ENCODE data around the gene PFKFB2.

The PFKFB2 gene

DNA sequence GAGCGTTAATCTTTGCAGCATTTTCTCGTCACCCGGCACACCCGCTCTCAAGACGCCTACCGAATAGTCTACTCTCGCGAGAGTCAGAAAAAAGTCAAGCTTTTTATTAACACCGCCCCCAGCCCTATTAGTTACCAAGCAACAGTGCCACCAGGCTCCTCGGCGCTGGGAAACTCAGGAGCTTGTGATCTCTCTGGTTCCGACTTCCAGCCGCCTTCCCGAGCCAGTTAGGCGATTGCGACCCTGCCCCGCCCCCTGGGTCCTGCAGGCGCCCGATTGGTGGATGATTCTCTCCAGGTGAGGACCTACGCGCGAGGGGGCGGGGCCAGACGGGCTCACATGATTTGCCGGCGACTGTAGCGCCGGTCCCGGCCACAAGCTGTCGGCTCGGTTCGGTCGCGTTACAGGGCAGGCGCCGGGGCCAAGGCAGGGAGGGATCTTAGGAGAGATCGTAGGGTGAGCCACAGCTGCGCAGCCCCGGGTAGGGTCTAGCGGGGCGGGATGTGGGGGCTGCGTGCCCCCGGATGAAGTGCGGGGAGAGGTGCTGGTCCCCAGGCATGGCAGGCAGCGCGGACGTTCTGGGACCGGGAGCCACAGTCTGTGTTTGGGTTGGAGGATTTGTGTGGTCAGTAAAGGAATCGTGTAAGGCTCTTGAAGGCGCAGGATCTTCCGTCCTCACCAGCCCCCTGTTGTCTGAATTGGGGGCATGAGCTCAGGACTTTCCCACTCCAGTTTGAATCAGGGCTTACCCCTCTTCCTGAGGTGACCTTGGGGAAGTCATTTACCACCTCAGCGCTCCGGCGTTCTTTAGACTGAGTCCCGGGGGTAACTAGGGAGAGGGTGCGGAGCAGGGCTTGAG is at the start of gene PFKFB2:
TSS of gene PFKFB2 (plus strand) at position 365 of the 859 bp plus-strand sequence. CDS start 1,443 bp downstream, outside the sequence.
- DNase-seq = peak; percentile 99

DNA sequence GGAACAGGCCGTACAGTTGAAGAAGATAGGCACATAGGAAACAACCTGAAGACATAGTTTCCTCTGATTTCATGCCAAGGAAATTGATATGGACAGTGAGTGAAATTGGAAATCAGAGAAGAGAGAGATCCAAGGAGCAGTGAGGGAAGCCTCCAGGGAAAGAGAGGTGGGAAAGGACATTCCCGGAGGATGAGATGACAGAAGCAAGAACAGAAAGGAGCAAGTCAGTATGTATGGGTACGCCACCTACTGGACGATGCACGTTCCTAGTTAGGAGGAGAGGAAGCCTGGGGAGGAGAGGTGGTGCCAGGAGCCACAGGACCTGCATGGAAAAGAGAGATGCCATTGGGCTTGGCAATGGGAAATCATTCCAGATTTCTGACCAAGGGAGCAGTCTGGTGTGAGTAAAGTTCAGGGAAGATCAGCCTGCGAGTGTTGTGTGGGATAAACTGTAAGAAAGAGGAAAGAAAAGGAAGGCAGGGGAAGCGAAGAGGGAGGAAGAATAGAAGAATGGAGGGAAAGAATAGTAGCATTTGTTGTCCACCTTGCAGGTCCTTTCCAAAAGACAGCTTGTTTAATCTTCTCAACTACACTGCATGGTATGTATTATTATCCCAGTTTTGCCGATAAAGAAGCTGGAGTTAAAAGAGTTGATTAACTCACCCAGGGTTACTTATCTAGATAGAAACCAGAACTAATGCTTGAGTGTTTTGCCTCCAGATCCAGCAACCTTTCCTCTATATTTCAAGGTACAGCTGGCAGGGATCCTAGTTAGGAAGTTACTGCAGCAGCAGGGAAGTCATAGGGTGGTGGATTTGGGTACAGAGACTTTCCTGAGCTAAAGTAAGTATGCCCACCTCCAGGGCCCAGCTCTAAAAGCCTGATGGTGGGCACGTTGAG is 47.9 kb upstream of the PFKFB2 start:
- peak; percentile 59 to 67 for DNase-seq

DNA sequence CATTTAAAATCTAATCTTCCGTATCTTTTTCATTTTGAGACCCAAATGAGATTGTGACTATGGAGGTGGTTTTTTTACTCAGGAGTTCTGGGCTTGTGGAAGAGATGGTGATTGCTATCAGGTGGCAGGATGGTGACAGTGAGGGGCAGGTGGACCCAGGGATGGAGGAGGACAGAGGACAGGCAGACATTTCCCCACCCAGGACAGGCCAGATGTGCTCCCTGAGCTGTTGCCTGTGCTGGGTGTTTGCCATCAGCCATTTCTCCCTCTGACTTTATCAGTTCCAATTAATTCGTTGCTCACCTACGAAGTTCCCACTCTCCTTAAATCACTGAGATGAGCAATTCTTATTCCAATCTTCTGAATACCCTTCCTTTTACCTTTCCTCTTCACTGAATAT is 47.0 kb upstream of the PFKFB2 start:
- DNase-seq = no peak

DNA sequence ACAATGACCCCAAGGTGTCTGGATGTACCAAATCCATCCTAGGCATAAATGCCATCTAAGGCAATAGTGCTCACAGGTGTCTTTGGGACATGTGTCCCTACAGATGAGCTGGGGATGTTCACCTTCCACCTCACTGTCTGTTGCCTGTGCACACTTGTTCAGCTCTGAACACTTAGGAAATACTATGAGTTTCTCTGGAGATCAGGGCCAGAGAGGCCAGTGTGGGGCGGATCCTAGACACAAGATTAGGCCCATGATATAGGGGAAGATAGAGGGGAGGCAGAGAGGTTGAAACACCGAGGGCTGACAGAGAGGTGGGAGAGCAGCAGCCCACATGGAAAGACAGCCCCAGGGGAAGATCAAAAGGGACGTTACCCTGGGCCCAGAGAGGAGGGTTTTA is 46.2 kb upstream of the PFKFB2 start:
- DNase-seq = no peak

DNA sequence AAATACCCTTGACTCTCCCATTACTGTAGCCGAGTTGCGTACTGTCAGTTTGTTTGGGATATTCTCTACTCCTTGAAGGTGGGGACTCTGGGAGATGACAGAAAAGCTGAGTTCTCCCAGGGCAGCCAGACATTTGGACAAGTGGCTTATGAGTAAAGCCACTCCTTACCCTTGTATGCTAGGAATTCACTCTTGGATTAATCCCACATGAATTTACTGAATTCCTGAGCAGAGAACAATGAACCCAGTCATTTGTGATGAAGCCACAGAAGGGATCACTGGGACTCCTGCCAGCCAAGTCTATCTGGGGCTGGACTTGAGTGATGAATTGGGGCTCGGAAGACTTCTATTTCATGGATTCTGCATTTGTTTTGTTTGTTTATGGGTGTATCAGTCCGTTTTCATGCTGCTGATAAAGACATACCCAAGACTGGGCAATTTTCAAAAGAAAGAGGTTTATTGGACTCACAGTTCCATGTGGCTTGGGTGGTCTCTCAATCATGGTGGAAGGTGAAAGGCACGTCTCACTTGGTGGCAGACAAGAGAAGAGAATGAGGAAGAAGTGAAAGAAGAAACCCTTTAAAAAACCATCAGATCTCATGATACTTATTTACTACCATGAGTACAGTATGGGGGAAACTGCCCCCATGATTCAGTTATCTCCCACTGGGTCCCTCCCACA is 45.6 kb upstream of the PFKFB2 start:
- peak in 1 of 2 experiments; percentile 25 for DNase-seq

DNA sequence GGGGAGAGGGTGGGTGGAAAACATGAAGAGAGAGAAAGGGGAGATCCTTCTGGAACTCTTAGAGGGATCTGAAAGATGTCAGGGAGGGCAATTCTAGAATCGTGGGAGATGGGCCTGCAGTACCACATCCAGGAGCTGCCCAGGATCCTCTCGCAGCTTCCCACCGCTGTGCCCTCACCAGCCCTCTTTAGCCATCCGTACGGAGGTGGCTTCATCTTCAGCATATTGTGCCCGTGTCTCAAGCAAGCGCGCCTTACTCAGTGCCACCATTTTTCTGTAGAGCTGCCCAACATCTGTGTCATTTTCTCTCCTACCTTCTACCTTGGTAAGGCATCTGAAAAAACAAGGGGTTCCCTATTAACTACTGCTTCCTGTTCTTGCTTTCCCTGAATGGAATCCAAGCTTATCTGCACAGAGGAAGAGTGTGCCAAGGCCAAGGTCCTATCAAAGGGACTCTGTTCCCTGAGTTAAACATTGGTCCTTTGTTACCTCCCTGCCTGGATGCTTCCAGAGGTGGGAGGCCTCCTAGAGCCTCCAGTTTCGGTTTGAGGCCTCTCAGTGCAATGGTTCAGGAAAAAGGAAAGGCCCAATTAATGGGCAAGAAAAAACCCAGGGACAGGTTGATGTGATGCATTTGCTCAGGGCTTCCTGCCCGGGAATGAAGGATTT is 43.8 kb upstream of the PFKFB2 start:
- DNase-seq = no peak

DNA sequence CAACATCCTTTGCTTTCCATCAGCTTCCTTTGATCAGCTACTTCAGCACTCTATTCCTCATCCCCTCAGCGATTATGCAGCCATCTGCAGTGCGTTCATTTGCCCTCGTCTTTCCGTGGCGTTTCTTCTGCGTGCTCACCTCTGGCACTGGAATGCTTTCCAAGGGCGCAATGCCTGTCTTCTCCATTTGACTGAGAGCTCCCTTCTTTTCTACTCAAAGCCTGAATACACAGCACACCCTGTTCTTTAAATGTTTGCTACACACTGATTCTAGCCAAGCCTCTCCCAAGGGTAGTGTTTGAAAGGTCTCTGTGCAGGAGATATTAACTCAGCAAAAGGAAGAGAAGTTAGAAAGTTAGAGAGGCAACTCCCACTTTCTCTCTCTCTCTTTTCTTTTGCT is 43.1 kb upstream of the PFKFB2 start:
- DNase-seq = no peak

DNA sequence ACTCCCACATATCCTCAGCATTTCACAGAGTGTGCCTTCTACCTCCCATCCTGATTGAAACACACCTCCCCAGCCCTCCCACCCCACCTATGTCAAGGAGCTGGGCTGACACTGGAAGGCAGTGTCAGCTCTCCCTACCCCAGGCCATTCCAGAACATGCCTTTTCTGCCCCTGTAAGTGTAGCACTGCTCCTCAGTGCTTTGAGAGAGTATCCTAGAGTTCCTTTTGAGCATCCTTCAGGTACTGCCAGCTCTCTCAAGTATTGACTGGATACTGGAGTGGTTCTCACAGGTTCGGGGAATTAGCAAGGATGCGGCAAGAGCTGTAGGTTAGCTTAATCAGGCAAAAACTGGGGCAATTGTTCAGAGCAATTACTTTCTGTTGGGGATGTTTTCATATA is 42.3 kb upstream of the PFKFB2 start:
- no peak for DNase-seq

DNA sequence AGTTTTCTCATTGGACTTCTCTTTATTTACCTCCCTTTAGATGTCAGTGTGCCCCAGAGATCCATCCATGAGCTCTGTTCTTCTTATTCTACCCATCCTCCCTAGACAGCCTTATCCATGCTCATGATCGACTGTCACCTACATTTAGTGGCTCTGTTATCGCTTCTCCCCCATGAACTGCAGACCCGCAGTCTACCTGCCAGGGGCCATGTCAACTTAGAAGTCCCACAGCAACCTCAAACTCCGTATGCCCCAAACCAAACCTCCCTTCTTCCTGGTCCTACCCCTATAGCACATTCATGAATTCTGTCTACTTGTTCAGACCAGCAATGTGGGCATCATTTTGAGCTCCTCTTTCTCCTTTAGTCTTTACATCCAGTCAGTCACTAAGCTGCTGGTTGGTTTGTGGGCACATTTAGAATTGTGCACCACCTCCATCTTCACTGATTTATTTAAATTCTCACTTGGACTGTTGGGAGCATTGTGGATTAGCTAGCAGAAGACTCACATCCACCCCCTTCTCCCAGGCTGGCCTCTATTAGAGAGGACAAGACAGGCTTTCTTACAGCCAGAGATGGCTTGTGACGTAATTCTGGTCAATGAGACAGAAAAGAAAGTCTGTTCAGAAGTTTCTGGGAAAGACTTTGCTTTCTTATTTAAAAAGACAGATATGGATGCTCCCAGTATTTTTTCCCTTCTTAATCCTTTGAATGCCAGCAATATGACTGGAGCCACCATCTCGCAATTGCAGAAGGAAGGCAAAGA is 39.6 kb upstream of the PFKFB2 start:
- no peak for DNase-seq

DNA sequence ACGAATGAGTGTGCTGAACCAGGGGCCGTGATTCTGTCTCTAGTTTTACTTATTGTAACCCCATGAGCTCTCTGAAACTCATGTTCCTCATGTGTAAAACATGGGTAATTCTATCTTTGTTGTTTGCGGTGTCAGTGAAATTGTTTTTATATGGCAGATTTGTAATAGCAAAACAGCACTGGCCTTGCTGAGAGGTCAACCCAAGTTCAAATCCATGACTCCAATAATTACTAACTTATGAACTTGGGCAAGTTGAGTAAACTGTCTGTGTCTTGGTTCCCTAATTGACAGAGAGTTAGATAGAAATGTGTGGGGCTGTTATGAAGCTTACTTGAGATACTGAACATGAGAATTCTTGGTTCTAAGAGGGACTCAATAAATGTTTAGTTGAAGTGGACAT is 38.3 kb upstream of the PFKFB2 start:
- no peak for DNase-seq

DNA sequence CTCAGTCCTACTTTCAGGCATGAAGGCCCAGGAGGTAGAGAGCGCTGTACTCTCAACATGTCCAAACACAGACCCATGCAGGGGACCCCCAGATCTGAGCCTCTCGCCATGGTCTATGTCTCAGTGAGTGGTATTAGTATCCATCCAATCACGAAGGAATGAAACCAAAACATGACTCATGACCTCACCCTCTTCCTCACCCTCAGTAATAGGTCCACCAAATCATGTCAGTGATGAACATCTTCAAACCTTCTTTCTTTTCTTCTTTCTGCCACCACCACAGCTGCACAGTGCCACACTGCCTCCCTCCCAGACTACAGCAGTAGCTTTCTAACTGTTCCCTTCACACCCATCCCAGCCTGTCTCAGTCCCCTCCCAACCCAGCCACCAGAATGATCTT is 37.3 kb upstream of the PFKFB2 start:
- DNase-seq = no peak

DNA sequence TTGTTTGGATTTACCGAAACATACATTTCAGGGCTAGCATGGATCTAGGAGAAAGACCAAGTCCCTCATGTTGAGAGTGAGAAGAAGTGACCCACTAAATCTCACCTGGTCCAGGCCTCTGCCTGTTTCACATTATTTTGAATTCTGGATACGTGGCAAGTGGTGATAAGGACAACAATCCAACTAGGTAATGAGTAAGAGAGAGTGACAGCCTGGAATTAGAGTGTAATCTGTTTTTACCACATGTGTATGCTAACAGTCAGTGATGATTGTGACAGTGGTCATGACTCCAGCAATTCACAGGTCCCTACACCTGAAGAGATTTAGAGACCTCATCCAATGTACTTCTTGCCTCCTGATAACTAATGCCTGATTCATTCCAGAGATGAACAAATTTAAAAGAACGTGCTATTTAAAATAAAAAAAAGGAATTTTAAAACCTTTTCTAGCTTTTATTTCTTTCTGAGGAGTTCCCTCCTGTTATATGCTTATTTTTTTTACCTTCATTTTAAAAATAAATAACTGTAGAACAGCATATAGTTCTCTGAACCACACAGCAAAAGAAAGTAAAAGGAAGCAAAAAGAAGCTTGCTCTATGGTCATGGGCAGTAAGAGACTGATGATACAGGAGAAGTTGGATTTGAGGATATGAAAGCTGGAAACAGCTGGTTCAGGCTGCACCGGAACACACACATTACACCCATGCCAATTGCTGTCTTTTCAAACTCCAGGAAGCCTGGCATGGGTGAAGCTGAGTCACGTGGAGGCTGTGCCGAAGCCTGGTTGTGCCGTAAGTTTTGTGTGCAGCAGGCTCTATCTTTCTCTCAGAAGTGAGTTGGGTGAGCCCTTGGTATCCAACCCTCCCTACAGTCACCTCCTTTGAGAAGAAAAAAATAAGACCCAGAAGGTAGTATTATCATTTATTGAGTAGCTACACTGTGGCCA is 35.2 kb upstream of the PFKFB2 start:
- peak in 1 of 2 experiments; percentile 39 for DNase-seq

DNA sequence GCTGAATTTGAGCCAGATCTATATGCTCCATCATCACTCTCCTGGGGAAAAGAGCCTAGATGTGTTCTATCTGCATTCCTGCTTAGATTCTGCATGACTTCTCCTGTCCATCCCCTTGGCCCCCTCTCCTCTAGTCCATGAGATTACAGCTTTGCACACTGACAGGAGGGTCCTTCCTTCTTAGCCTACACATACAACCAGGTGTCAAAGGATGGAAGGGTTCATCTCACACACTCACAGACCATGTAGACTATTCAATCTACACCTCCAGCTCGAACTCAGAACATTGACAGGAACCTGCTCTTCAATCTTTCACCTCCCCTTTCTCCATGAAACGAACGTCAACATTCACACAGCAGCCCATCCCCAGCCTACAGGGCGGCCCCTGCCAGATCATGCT is 34.4 kb upstream of the PFKFB2 start:
- no peak for DNase-seq

DNA sequence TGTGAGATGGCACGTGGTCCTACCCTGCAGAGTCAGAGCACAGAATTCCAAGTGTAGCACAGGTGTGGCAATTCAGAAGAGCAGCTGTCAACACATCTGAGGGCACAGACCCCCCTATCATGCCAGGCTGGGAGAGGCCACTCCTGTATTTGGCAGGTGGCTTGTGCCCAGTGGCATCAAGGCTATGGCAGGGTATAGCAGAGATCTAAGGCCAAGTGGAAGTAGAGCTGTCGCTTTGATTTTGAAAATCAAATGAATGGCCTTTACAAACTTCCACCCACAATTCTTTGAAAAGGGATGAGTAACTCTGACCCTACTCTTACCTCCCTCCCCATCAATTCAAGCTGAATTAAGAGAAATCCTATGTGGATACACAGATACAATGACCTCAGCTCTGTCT is 33.9 kb upstream of the PFKFB2 start:
- no peak for DNase-seq

DNA sequence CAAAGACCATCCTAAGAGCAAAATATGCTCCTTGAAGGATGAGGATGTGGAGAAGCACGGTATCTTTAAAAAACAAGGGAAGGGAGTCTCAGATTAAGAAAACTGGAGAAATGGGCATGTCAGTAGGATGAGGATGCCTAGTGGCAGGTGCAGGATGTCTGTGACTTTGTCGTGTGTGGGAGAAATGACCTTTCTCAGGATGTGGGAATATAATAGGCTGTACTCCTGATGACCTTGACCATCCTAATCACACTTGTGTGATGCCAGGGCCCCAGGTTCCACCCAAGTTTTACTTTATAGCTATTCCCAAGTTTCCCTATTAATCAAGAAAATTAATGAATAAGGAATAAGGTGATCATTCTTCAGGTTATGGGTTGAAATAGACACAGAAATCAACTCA is 33.4 kb upstream of the PFKFB2 start:
- DNase-seq = no peak

DNA sequence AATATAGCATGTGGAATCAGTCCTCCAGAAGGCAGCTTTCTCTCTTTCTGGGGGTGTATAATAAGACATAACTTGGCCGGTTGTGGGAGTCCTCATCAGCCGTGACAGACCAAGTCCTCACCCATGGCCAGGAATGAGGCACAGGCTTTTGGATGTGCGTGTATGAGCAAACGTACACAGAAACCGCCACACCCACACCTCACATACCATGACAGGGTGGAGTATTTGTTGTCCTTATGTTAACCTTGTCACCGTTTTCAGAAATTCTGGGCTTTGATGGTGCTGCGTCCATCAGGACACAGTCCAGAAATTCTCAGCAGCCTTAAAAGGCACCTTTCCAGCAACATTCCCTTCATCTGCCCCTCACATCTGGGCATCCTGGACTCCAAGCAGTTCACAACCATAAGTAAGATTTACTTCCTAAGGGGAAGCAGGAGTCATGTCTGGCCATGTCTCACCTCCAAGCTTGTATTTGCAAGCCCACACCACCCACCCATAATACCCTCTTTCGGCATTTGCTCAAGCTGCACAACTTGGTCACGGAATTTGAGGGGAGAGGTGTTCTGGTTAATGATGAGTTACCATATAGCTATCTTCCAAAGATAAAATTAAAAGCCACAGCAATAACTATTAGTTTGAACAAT is 32.9 kb upstream of the PFKFB2 start:
- no peak for DNase-seq

DNA sequence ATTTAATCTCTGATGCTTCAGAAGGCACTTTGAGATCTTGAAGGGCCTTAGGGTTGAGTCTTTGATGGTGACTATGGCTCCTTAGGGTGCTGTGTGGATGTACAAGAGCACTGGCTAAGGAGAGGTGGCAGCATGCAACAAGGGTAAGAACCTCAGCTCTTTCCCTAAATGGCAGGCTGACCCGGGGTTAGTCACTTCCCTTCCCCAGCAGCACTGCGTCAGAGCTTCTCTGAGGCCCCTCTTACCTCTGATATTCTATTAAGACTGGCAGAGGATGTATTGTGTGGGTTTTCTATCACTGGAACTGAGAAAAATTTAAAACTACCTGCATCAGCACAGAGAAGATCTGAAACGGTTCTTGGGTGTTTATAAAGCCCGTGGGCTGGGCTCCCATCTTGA is 32.4 kb upstream of the PFKFB2 start:
- no peak for DNase-seq

DNA sequence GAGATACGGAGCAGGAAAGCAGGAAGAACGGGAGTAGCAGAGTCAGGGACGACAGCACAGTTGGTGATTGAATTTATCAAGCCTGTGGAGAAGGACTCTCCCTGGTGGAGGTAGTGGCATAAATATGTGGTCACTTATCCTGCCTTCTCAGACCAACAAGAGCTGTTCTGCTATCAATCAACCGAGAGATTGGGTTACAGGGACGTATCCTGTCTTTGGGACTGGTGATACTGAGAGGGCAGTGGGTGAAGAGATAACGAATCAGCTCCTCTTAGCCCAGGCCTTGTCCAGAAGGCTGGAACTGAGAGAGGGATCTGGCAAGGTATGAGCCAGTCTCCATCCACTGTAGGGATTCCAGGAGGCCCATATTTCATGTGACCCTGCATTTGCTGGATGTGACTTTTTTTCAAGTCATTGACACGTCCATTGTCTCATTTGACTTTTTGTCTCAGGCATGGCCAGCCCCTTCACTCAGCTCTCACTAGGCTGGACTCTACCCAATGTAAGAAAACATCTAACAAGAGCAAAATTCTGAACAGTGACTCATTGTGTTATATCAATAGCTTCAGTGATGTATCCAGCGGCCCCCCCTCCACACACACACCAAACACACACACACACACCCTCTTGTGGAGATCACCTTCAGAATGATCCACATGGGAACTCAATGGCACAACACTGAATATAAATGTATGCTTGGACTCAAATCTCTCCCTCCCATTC is 31.8 kb upstream of the PFKFB2 start:
- no peak for DNase-seq

DNA sequence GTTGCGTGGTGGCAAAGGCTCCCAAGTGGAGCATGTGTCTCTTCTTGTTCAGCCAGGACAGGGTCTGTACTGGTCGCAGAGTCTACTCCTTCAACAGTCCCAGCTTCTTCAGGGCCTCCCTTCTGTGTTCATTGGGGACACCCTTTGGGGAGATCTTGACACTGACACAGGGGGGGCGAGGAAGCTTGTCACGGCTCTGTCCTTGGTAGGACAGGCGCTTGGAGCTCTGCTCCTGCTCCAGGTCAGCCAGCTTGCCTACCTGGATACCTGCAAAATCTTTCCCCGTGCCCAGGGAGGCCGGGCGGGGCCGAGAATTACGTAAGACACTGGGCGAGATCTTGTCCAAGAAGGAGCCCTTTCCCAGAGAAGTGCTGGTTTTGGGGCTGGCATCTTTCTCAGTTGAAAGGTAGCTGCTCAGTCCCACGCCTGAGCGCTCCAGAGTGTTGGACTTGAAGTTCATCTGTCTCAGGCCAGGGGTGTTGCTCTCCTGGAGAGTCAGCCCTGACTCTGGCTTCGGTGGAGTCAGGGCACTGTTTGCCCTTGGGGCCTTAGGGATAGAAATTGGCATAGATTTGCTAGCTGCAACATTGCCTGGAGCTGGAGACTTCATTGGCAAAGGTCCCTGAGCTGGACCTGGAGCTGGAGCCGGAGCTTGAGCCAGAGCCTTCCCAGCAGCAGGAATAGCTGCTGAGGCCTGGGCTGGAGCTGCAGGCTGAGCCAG is 31.0 kb upstream of the PFKFB2 start:
- peak in 1 of 2 experiments; percentile 46 for DNase-seq
